BE2C (cell line): ENCODE results near the gene CAVIN3.

Experiments
- DNase-seq: peaks from one replicate; pipeline ENCODE4 v3.0.0-alpha.2; 2020
- H3K27me3 ChIP-seq: fragments of 250-450 bp; sonication (Bioruptor Pico); 2 replicates; pipeline ENCODE4 v1.5.1; 2020; ENCODE audit warnings: mild to moderate bottlenecking
- H3K36me3 ChIP-seq: fragments of 250-450 bp; sonication (Bioruptor Pico); 2 replicates; pipeline ENCODE4 v1.5.1; 2020; ENCODE audit warnings: mild to moderate bottlenecking
- H3K4me1 ChIP-seq: fragments of 250-450 bp; sonication (Bioruptor Pico); 2 replicates; pipeline ENCODE4 v1.5.1; 2020
- H3K4me3 ChIP-seq: 2 replicates; pipeline ENCODE4 v1.5.1; 2011; ENCODE audit warnings: low read depth, low read length
- H3K9me3 ChIP-seq: fragments of 250-450 bp; sonication (Bioruptor Pico); 2 replicates; pipeline ENCODE4 v1.5.1; 2020
- CTCF ChIP-seq: IDR thresholded peaks from 2 replicates; pipeline ENCODE4 v1.5.1; 2012; ENCODE audit warnings: mild to moderate bottlenecking, low read depth, low read length

The CAVIN3 gene

GRCh38 chr11:6273188-6273587 lies 47.1 kb downstream of the CAVIN3 start:
- Histone ChIP-seq H3K9me3 (no peaks in the 10 kb centered on the region), H3K4me1 (no peaks in the 10 kb centered on the region), H3K36me3 (no peaks in the 10 kb centered on the region), H3K4me3 (no peak overlapping the region), H3K27me3 (no peaks in the 10 kb centered on the region)
- no peak for TF ChIP-seq CTCF
- DNase-seq = no peak

- H3K4me3 ChIP-seq = no peak overlapping the region
- DNase-seq = no peak
- H3K27me3 ChIP-seq = no peaks in the 10 kb centered on the region
- no peaks in the 10 kb centered on the region for H3K4me1 ChIP-seq
- no peaks in the 10 kb centered on the region for H3K36me3 ChIP-seq
- H3K9me3 ChIP-seq = no peaks in the 10 kb centered on the region
- TF ChIP-seq CTCF = no peak
Observed at GRCh38 chr11:6271598-6271997, 48.7 kb downstream of the CAVIN3 start.

GRCh38 chr11:6270584-6271246 lies 49.6 kb downstream of the CAVIN3 start:
- no peak for DNase-seq
- TF ChIP-seq CTCF = no peak
- Histone ChIP-seq H3K27me3 (no peaks in the 10 kb centered on the region), H3K36me3 (no peaks in the 10 kb centered on the region), H3K4me1 (no peaks in the 10 kb centered on the region), H3K4me3 (no peak overlapping the region), H3K9me3 (no peaks in the 10 kb centered on the region)

GRCh38 chr11:6269994-6270393 lies 50.3 kb downstream of the CAVIN3 start:
- H3K4me1 ChIP-seq = no peaks in the 10 kb centered on the region
- H3K4me3 ChIP-seq = no peak overlapping the region
- no peak for TF ChIP-seq CTCF
- no peaks in the 10 kb centered on the region for H3K27me3 ChIP-seq
- no peaks in the 10 kb centered on the region for H3K36me3 ChIP-seq
- no peak for DNase-seq
- H3K9me3 ChIP-seq = no peaks in the 10 kb centered on the region
